K562 (cell line): ENCODE measurements around the gene CHL1. TPM values are rescaled to one million over a fixed set of nuclear protein-coding genes. Genes with fewer than 3 reads are reported as not detected.

Experiments
- ATAC-seq: fragments of 200-7000 bp; cut with Tn5 transposase; 3 replicates; pipeline ENCODE4 v1.9.1; 2020; ENCODE audit warnings: moderate library complexity
- BruUV-seq: library from RNA; stranded (reverse); fragments of 400-500 nt; replicated peaks from 2 replicates; lab custom pipeline; 2021; lab: Mats Ljungman, UMichigan
- CTCF ChIA-PET: fragments of 300-600 bp; formaldehyde crosslinking; extraction: SDS; loops from one replicate; lab custom pipeline; 2021; ENCODE audit warnings: low intra/inter-chr PET ratio; lab: Yijun Ruan, JAX
- POLR2A ChIA-PET: fragments of 300-600, 350-650 bp; sonication (Branson Sonifier 250); formaldehyde crosslinking; extraction: SDS; loops from one replicate; lab custom pipeline; 2021; ENCODE audit warnings: antibody characterized with exemption, inconsistent platforms; lab: Yijun Ruan, JAX
- DNase-seq, 4 experiments: peaks; one replicate each; pipeline versions ENCODE4 v3.0.0 to v3.0.0-alpha.2; 2011 to 2018; ENCODE audit warnings: low spot score in 3 of 4, mixed read lengths in 3 of 4; ENCODE audit errors: extremely low read depth in 1 of 4
- FAIRE-seq: peaks from 2 replicates; lab custom pipeline; 2011; peaks lifted over from hg19 to GRCh38; lab: Jason Lieb, UNC
- H2AFZ ChIP-seq: 2 replicates; pipeline ENCODE4 v1.6.0; 2011; ENCODE audit warnings: low read depth, low read length, control low read depth, inconsistent platforms
- H3K27ac ChIP-seq: fragments of 200-600 bp; 3 replicates; pipeline ENCODE4 v1.8.0; 2011; ENCODE audit warnings: low read depth, mild to moderate bottlenecking, control low read depth, inconsistent platforms, low read length, moderate library complexity, mixed read lengths; ENCODE audit errors: extremely low read depth
- H3K27me3 ChIP-seq, 2 experiments: fragments of 300-600 bp in 1 of 2; 2 replicates in 1 of 2; 3 replicates in 1 of 2; pipeline versions ENCODE4 v1.6.0 to v1.8.0; 2011; ENCODE audit warnings: inconsistent platforms in 2 of 2, low read length in 2 of 2, mild to moderate bottlenecking in 1 of 2, mixed read lengths in 1 of 2, moderate library complexity in 1 of 2; ENCODE audit not compliant: control insufficient read depth in 2 of 2, insufficient read depth in 2 of 2
- H3K36me3 ChIP-seq: fragments of 300-600 bp; 3 replicates; pipeline ENCODE4 v1.8.0; 2011; ENCODE audit warnings: mild to moderate bottlenecking, low read length, inconsistent platforms; ENCODE audit not compliant: control insufficient read depth, insufficient read depth
- H3K4me1 ChIP-seq, 2 experiments: fragments of 200-600 bp in 1 of 2; replicated peaks in 1 of 2; 2 replicates in 1 of 2; 3 replicates in 1 of 2; pipeline versions ENCODE4 v1.5.1 to v1.8.0; 2011; ENCODE audit warnings: inconsistent platforms in 2 of 2, low read length in 2 of 2, mild to moderate bottlenecking in 1 of 2, mixed read lengths in 1 of 2, moderate library complexity in 1 of 2; ENCODE audit not compliant: control insufficient read depth in 2 of 2, insufficient read depth in 2 of 2
- H3K4me2 ChIP-seq: 2 replicates; pipeline ENCODE4 v1.6.1; 2011; ENCODE audit warnings: low read length, control low read depth, inconsistent platforms, mixed read lengths; ENCODE audit not compliant: insufficient read depth
- H3K4me3 ChIP-seq: fragments of 200-600 bp; sonication (generic), shearing (Covaris generic); 2 replicates; pipeline ENCODE4 v1.5.1; 2016; ENCODE audit warnings: control low read depth, inconsistent platforms
- H3K79me2 ChIP-seq: fragments of 200-600 bp; 3 replicates; pipeline ENCODE4 v1.8.0; 2011; ENCODE audit warnings: low read length, inconsistent platforms; ENCODE audit not compliant: control insufficient read depth, insufficient read depth
- H3K9ac ChIP-seq, 2 experiments: 2 replicates each; pipeline versions ENCODE4 v1.6.0 to v1.6.1; 2011; ENCODE audit warnings: low read depth in 2 of 2, low read length in 2 of 2, control low read depth in 1 of 2, inconsistent platforms in 1 of 2, mild to moderate bottlenecking in 1 of 2, mixed read lengths in 1 of 2; ENCODE audit not compliant: insufficient read depth in 1 of 2
- H3K9me1 ChIP-seq: one replicate; pipeline ENCODE4 v1.6.0; 2011; ENCODE audit warnings: inconsistent platforms, mild to moderate bottlenecking, low read length, moderate library complexity; ENCODE audit not compliant: control insufficient read depth, insufficient read depth
- H3K9me3 ChIP-seq: replicated peaks from 2 replicates; pipeline ENCODE4 v1.5.1; 2011; ENCODE audit warnings: low read depth, low read length, inconsistent platforms; ENCODE audit not compliant: control insufficient read depth, insufficient read depth
- H4K20me1 ChIP-seq: replicated peaks from 2 replicates; pipeline ENCODE4 v1.6.1; 2011; ENCODE audit warnings: low read length, inconsistent platforms, mixed read lengths; ENCODE audit not compliant: control insufficient read depth, insufficient read depth
- CBFA2T2 ChIP-seq: fragments of 450-650 bp; conservative IDR thresholded peaks from 2 replicates; pipeline ENCODE4 v1.6.1; 2017; ENCODE audit warnings: mild to moderate bottlenecking
- NFE2L1 ChIP-seq: fragments of 450-650 bp; IDR thresholded peaks from 2 replicates; pipeline ENCODE4 v1.6.1; 2016; ENCODE audit warnings: missing genetic modification characterization, low read depth, mild to moderate bottlenecking, missing compliant biosample characterization, moderate library complexity, borderline replicate concordance
- ZBTB43 ChIP-seq: sonication (generic); formaldehyde crosslinking; IDR thresholded peaks from 2 replicates; pipeline ENCODE4 v1.8.0; 2023; ENCODE audit warnings: mild to moderate bottlenecking, missing genetic modification reagents
- ZC3H8 ChIP-seq: fragments of 450-650 bp; IDR thresholded peaks from 2 replicates; pipeline ENCODE4 v1.6.1; 2017
- ZFP91 ChIP-seq: sonication (generic); formaldehyde crosslinking; IDR thresholded peaks from 2 replicates; pipeline ENCODE4 v1.8.0; 2022; ENCODE audit warnings: mild to moderate bottlenecking, missing genetic modification reagents
- WGBS: fragments of 100-300 bp; shearing (Covaris generic); methylation state at CpG from one replicate; pipeline ENCODE4 v1.1.6; 2016; ENCODE audit warnings: low coverage, mixed read lengths; ENCODE audit not compliant: insufficient coverage; ENCODE audit errors: missing lambda C conversion rate; 5-methylcytosine and 5-hydroxymethylcytosine counted together
- in situ Hi-C: fragments of 300-500 bp; cut with MboI; formaldehyde crosslinking; loops from 4 replicates; pipeline ENCODE4 v1.15.0; 2018; ENCODE audit warnings: inconsistent platforms, mixed read lengths
- intact Hi-C: fragments of 100-400 bp; cut with micrococcal nuclease; formaldehyde crosslinking; loops from 2 replicates; pipeline ENCODE4 v1.14.2; 2022
- polyA plus RNA-seq, 8 experiments: library from polyadenylated mRNA; depleted of rRNA in 4 of 8; stranded (reverse) in 5 of 8; unstranded in 3 of 8; fragments of >200 nt; fragmentation: Nextera tagmentation in 2 of 8; fragmentation: Illumina TruSeq in 1 of 8; extraction: Ambion mirVana in 2 of 8; extraction: Trizol in 1 of 8; gene quantifications; 2 replicates each; pipeline versions ENCODE4 v1.2.1 to v1.2.3, GENCODE V29; 2011 to 2014; ENCODE audit warnings: inconsistent platforms in 1 of 8, missing spikeins in 1 of 8
- total RNA-seq, 7 experiments: library from RNA; depleted of rRNA in 6 of 7; stranded (reverse); fragments of >200 nt in 6 of 7; fragmentation: Illumina TruSeq in 2 of 7; extraction: Trizol in 2 of 7; gene quantifications; 2 replicates each; pipeline versions ENCODE4 v1.2.1 to v1.2.3, GENCODE V29; 2011 to 2021; ENCODE audit warnings: low replicate concordance in 1 of 7

Gene CHL1
- total and polyA plus RNA-seq, 9 of the 15 experiments (the other 6 are each of a cell fraction or from before 2014, with no cell fraction given): 0.02 TPM; not detected in 8

- no peak overlapping the region for H3K4me3 ChIP-seq
- intact Hi-C loops (no loop called here), in situ Hi-C loops (no loop called here)
- WGBS: under 1% methylated on average over 9 of the region's 9 CpGs
- ATAC-seq (no peak), FAIRE-seq (no peak), DNase-seq (no peak)
- no peaks in the 10 kb centered on the region for H3K9me3 ChIP-seq
- H3K27me3 ChIP-seq: no peaks in the 10 kb centered on the region
- no peaks in the 10 kb centered on the region for H3K4me1 ChIP-seq
- BruUV-seq: no TSS peak
- no peaks in the 10 kb centered on the region for H3K9me1 ChIP-seq
- TF ChIP-seq NFE2L1 (tag) (no peak), ZBTB43 (CRISPR knock-in tag) (no peak), ZC3H8 (no peak), CBFA2T2 (no peak)
- no peak overlapping the region for H2AFZ ChIP-seq
- H3K79me2 ChIP-seq: no peaks in the 10 kb centered on the region
- H3K36me3 ChIP-seq: no peaks in the 10 kb centered on the region
- H3K4me2 ChIP-seq: no peak overlapping the region
- ChIA-PET CTCF (no interaction called here), POLR2A (no interaction called here)
- H4K20me1 ChIP-seq: no peaks in the 10 kb centered on the region
- H3K27ac ChIP-seq: no peak overlapping the region
- H3K9ac ChIP-seq: no peak overlapping the region
These were observed 47.5 kb downstream of the CHL1 start for GRCh38 chr3:244041-244440.

GRCh38 chr3:247916-248315 is 51.4 kb downstream of the CHL1 start:
- ATAC-seq: no peak
- FAIRE-seq: no peak
- no TSS peak for BruUV-seq

More at GRCh38 chr3:247916-248315, 51.4 kb downstream of the CHL1 start:
- Histone ChIP-seq H3K36me3 (no peaks in the 10 kb centered on the region), H3K9me1 (no peaks in the 10 kb centered on the region), H4K20me1 (no peaks in the 10 kb centered on the region), H3K27me3 (no peaks in the 10 kb centered on the region), H3K4me2 (no peak overlapping the region), H2AFZ (no peak overlapping the region), H3K27ac (no peak overlapping the region), H3K9me3 (no peaks in the 10 kb centered on the region), H3K79me2 (no peaks in the 10 kb centered on the region), H3K4me1 (no peaks in the 10 kb centered on the region)
- intact Hi-C loops: no loop called here
- CTCF ChIA-PET: no interaction called here
- 7% methylated on average over 1 of the region's 1 CpG for WGBS
- POLR2A ChIA-PET: no interaction called here
- in situ Hi-C loops: no loop called here
- TF ChIP-seq ZFP91 (CRISPR knock-in tag): no peak
- TF ChIP-seq, all 486 proteins: peak for 0
- no peak overlapping the region for H3K9ac ChIP-seq
- no peak for DNase-seq
- H3K4me3 ChIP-seq: no peak overlapping the region
